Nephron progenitor cell (in vitro differentiated cells): Measurements from ENCODE around the gene MPC2.
"Not testable (repeated sequence)": the region's sequence is repeated elsewhere in the genome, so short reads cannot be mapped to it uniquely, and the experiment has no call there.

Experiments used
- DNase-seq: peaks from one replicate; pipeline ENCODE4 v3.0.0; 2021
- H3K27ac Mint-ChIP-seq: 2 replicates; pipeline ENCODE4 v1.8.0; 2021; ENCODE audit warnings: mild to moderate bottlenecking, moderate library complexity, mixed read lengths
- H3K27me3 Mint-ChIP-seq: 2 replicates; pipeline ENCODE4 v1.8.0; 2021; ENCODE audit warnings: mild to moderate bottlenecking, low read depth, mixed read lengths; ENCODE audit not compliant: poor library complexity
- H3K36me3 Mint-ChIP-seq: 2 replicates; pipeline ENCODE4 v1.8.0; 2021; ENCODE audit warnings: low read depth, mixed read lengths
- H3K4me1 Mint-ChIP-seq: 2 replicates; pipeline ENCODE4 v1.8.0; 2021; ENCODE audit warnings: mixed read lengths
- H3K4me3 Mint-ChIP-seq: 2 replicates; pipeline ENCODE4 v1.8.0; 2021; ENCODE audit warnings: mild to moderate bottlenecking, moderate library complexity, mixed read lengths
- H3K9me3 Mint-ChIP-seq: 2 replicates; pipeline ENCODE4 v1.8.0; 2021; ENCODE audit warnings: mild to moderate bottlenecking, moderate library complexity, mixed read lengths

The MPC2 gene

DNA sequence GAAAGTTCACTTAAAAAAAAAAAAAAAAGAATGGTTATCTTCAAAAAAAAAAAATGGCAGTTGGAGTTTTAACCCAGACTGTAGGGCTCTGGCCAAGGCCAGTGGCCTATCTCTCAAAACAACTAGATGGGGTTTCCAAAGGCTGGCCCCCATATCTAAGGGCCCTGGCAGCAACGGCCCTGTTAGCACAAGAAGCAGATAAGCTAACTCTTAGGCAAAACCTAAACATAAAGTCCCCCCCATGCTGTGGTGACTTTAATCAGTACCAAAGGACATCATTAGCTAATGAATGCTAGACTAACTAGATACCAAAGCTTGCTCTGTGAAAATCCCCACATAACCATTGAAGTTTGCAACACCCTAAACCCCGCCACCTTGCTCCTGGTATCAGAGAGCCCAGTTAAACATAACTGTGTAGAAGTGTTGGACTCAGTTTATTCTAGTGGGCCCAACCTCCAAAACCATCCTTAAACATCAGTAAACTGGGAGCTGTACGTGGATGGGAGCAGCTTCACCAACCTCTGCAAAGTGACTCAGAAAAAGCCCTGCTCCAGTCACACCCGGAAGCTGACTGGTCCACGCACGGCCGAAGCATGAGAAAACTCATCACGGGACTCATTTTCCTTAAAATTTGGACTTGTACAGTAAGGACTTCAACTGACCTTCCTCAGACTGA, 70.0 kb downstream of the MPC2 start:
- H3K4me1 Mint-ChIP-seq: peaks cover 25% of the 10 kb centered on the region
- H3K4me3 Mint-ChIP-seq, H3K27me3 Mint-ChIP-seq, DNase-seq, H3K27ac Mint-ChIP-seq, H3K9me3 Mint-ChIP-seq, H3K36me3 Mint-ChIP-seq: not testable (repeated sequence)
